Activated gamma-delta T cell treated with anti-CD3 and anti-CD28 coated beads, Interleukin-2, amount 50 U/mL, for 16 hours (primary cell): Measurements from ENCODE around the gene NR1H4.
"Not testable (repeated sequence)": the region's sequence is repeated elsewhere in the genome, so short reads cannot be mapped to it uniquely, and the experiment has no call there.

Source experiments
- DNase-seq: peaks from one replicate; pipeline ENCODE4 v3.0.0-alpha.2; 2020; ENCODE audit warnings: low read depth

NR1H4 gene

DNA sequence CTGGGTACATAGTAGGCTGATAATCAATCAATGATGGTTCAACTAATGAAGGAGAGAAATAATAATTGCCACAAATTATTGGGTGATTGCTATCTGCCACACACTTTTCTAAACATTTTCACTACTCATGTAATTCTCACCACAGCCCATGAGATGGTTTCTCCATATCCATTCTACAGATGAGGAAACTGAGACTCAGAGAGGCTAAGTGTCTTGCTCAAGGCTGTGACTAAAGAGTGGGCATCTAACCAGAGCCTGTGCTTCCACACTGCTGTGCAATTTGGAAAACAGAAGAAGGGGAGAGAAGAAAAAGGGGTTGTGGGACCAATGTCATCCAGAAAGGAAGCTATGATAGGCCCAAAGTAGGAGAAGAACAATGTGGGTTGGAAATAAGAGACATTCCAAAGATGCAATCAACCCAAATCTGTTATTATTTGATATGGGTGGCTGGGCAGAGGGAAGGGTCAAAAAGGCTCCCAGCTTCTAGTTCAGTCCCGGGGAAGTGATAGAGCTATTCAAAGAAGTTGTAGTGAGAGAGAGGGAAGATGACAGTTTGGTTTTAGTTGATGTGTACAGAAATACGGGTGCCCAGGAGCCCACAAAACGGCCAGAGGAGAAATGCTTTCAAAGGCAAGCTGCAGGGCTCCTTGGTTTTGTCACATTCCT lies 483 bp upstream of the NR1H4 start:
- no peak for DNase-seq

DNA sequence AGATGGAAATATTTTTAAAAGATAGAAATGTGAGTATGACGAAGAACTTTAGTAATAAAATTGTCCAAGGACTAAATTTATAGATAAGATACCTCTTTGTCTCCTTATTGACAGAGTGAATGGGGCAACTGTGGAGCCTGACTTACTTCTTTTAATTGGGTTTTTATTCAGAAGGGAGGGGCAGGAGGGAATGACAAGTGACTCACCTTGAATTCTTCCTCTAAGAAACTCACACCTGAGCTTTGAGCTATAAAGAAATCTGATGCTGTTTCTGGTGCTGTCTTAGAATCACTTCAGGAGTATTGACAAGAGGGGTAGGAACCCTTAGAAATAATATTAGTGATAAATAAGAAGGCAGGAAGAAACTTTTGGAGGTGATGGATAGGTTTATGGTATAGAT lies 951 bp downstream of the NR1H4 start:
- DNase-seq = no peak

DNA sequence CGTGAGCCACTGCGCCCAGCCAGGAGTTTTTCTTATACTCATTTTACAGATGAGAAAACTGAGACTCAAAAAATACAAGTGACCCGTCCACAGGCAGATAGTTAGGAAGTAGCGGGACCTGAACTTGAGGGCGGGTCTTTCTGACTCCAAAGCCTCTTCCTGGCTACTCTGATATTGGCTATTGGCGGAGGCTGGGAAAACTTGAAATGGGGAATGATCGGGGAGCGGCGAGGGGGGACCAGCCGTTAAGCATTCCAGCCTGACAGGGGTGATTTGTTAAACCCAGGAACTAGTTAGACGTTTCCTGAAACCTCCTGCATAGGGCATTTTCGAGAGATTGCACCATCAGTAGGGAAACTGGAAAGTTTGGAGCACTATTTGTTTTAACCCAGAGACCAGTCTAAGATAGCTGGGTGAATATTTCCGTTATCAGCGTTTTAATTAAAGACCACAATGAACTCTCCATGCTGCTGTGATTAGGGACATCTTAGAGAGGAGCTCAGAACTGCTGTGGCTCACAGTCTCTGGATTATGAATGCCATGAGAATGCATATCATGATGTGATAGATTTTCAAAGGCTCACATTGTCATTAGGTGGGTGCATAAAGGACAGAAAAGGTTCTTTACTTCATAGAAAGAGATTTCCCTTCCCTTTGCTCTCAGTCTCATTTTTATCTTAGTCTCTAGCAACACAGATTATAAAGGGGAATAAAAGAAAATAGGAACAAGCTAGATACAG lies 2.5 kb downstream of the NR1H4 start:
- no peak for DNase-seq

DNA sequence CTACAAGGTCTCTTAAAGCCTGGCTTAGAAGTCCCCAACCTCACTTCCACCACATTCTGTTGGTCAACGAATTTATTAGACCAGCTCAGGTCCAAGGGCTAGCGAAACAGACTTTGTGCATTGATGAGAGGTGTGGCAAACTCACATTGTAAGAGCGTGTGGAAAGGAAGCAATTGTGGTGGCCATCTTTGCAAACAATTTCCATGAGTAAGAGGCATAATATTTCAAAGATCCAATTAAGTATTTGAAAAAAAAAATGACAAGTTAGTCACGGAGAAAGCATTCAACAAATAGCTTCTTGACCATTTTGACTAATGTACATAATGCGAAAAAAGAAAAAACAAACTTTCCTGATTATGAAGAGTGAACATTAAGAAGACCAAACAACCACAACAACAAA lies 7.4 kb downstream of the NR1H4 start:
- DNase-seq = no peak

DNA sequence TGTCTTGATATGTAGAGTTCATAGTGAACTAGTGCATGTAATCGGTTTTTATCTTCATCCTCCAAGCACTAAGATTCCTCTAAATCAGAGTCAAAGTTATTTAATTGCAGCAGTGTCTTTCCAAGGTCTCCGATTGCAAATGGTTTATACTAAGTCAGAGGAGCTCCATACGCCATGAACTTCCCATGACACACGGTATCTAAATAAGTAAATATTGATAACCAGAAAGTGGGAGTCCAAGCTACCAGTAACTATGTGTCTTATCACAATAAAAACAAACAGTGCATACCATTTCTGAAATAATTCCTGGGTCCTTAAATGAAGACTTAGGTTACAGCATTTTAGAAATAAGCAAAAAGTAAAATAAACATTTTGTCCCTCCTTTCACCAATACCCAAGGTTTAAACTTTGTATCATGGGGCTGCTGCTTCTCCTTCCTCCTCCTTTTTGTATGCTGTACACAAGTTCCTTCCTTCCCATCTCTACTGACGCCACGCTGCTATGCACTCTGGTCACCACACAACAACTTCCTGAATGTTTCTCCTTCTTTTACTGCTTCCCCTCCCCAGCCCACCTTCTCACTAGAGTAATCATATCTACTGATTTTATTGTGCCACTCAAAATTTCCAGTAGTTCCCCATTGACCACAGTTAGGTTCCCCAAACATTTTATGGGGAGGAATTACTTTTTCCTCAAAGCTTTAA lies 10.7 kb downstream of the NR1H4 start:
- no peak for DNase-seq

DNA sequence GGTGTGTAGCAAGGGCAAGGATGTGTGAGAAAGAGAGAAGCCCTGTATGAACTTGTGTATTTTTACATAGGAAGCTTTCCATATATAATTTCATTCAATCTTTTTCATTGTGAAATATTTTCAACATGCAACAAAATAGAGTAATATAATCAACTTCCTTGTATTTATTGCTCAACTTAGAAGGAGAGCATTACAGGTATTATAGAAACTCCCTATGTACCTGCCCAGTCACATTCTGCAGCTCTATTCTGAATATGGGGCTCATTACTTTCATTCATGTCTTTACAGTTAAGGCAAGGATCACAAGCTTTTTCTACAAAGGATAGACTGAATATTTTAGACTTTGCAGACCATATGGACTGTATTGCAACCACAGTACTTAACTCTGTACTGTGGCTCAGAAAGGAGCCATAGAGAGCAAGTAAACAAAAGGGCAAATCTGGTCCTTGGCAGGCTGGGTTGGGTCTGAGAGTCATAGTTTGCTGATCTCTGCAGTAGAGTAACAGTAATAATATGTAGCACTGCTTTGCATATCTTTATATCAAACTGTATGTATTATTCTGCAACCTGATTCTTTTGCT lies 11.3 kb downstream of the NR1H4 start:
- no peak for DNase-seq

DNA sequence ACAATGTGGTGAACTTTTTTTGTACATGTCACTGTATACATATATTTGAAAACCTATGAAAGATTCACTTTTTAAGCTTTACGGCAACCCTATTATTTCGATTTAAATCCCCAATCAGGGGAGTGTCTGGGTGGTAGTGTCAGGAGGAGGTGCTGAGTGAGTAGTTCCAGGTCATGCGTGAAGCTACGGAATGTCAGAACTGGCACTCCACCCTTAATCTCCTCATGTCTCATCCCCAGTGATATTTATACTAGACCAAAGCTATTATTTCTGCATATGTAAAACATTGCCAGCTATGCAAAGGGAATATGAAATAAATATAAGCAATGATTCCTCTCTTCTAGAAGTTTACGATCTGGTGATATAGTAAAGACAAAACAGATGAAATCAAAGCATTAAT lies 12.3 kb downstream of the NR1H4 start:
- no peak for DNase-seq

DNA sequence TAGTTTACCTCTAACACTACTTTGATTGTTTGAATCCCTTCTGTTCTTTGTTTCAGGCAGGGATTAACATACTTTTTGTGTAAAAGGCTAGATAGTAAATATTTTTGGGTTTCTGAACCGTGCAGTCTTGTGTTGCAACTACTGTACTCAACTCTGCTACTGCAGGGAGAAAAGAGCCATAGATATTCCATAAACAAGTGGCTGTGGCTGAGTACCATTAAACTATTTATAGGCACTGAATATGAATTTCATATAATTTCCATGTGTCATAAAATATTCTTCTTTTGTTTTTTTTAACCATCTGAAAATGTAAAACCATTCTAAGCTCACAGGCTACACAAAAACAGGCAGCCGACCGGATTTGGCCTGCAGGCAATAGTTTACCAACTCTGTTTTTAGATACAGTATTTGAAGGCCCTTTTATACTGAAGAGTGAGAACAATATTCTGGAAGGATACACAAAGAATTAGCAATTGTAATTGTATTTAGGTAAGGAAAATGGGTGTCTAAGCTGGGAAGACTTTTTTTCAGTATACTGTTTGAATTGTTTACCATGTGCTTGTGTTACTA lies 15.7 kb downstream of the NR1H4 start:
- no peak for DNase-seq

DNA sequence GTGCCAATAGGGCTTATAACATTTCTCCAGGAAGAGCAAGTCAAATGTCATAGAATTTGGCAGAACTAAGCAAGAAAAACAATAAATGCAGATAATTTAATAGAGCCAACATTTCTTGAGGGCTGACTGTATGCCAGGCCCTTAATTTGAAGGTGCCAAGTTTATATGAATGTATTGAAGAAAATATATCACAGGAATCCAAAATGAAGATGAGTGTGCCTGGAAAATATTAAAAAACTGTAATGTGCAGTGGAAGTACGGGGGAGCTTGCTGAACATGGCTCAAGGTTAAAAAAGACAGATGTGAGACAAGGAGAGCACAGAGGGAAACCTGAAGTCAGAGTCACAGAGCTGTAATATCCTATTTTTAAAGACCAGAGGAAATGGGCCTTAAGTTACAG lies 16.4 kb downstream of the NR1H4 start:
- no peak for DNase-seq

DNA sequence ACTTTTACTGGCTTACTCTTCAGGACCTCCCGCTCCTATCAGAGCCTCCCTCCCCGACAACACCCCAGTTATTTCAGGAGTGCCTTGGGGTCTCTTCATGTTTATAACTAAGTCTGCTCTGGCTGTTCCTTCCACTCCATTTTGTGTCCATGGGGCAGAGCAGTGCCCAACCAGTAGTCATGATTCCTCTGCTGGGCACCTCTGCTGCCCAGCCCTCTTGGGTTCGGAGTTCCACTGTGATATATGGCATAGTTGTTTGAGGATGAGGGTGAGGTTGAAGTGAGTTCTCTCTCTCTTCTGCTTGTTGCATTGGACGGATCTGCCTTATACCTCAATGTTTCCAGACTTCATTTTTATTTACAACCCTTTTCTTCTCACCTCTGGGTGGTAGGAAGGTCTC lies 17.4 kb downstream of the NR1H4 start:
- no peak for DNase-seq

DNA sequence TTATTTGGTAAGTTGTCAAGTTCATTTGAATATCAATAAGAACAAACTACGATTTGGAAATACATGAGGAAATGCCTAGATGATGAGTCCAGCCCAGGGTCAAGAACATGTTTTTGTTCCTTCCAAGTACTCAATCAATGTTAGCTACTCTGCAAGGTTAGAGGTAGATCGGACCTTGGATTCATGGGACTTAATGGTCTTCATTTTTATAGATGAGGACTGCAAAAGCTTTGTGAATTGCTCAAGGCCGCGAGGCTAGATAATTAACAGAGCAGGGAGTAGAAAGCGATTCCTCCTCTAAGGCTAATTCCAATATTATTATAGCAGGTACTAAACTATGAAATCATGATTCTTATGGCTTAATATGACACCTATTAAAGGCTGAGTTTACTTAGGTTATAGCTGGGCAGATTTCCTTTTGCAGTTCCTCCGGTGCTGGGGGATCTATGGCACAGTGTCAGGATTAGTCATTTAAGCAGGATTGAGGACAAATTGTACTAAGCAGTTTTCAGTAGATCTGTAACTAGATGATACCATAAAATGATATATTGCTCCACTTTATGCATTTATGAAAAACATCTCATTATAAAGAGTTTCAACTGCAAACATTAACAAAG lies 19.8 kb downstream of the NR1H4 start:
- no peak for DNase-seq

DNA sequence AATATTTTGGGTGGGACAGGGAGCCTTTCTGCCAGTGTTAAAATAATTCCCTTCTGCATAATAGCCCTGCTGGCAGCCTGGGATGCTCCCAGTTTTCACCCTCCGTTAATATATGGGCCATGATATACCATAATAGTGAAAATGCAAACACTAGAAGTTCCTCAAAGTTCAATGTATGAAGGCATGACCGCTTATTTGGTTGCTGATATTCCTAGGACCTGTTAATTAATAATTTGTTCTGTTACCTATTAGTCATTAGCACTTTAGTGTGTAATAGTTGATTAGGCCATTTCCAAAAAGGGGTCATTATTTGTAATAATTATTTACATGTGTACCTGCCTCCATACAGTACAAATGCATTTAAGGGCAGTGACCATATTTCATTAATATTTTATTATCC lies 20.4 kb downstream of the NR1H4 start:
- no peak for DNase-seq

DNA sequence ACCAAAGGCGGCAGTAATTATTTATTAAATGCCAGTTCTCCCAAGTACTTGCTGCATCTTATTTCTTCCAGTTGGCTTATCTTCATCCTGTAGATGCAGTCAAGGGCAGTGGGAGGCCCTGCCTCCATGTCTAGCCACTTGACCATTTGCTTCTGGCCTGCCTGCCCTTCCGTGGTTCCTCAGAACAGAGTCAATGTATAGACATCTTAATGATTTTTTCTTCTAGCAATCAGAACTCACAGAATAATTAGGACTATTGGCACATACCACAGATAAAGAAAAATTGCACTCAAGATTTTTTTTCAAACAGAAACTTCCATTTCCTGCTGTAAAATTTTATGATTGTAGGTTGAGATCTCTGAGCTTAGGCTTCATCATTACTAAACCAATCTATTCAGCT lies 20.9 kb downstream of the NR1H4 start:
- no peak for DNase-seq

DNA sequence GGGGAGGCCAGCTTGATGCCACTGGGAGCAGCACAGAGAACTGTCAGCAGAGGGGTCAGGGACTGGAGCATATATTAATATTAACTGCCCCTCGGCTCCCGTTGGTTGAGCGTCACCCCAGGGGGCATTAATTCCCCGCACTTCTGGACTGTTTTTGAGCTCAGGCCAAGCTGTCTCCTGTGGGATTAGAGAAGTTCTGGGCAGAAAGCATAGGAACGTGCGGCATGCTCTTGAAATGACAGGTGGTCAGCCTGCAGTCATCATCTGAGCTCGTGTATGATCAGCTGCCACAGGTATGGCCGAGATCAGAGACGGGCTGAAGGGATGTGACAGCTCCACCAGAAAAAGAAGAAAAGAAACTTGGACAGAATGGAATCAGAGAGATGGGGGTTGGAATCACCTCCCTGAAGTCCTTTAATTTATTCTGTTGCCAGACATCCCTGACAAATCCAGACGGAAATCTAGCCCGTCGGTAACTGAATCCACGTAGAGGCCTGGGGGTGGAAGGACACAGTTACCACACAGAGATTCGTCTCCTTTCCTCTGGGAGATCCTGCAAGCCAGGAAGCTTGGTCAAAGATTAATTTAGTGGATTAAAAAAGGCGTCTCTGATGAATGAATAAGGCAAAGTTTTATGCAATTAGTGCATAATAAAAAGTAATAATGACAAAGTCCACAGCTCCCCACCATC lies 23.6 kb downstream of the NR1H4 start:
- no peak for DNase-seq

DNA sequence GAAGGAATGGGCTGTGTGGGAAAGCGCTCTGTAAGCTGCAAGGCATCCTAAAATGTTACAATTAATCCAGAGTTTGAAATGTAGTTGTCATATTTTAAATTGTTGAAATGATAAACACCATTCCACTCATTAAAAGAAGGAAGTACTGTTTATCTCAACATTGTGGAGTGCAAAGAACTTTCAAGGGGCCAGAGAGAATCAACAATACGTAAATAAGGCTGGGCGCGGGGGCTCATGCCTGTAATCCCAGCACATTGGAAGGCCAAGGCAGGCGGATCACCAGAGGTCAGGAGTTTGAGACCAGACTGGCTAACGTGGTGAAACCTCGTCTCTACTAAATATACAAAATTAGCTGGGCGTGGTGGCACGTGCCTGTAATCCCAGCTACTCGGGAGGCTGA lies 24.5 kb downstream of the NR1H4 start:
- DNase-seq = no peak

DNA sequence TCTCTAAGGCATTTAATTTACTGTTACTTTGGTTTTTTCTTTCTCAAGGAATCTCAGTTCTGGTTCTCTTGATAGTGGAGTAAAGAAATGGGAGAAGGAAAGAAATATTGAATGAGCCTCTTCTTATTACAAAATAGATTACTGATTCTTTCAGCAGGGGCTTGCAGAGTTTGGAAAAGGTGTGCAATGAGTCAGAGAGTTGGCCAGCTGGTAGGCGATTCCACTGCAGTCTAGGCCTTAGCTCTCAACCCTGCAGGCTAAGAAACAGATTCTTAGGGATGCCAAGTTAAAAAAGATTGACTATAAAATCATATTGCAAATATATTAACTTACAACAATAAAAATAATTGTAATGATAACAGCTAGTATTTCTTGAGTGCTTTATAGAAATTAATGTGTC lies 25.8 kb downstream of the NR1H4 start:
- no peak for DNase-seq

DNA sequence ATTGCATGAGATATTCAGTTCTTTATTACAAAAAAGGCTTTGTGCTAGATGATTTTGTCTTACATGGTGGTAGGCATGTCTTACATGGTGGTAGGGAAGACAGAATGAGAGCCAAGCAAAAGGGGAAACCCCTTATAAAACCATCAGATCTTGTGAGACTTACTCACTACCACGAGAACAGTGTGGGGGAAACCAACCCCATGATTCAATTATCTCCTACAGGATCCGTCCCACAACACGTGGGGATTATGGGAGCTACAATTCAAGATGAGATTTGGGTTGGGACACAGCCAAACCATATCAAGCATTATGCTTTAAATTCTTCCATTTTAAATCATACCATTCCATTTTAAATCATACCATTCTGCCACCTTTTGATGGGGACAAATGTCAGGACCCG lies 29.1 kb downstream of the NR1H4 start:
- DNase-seq = not testable (repeated sequence)

DNA sequence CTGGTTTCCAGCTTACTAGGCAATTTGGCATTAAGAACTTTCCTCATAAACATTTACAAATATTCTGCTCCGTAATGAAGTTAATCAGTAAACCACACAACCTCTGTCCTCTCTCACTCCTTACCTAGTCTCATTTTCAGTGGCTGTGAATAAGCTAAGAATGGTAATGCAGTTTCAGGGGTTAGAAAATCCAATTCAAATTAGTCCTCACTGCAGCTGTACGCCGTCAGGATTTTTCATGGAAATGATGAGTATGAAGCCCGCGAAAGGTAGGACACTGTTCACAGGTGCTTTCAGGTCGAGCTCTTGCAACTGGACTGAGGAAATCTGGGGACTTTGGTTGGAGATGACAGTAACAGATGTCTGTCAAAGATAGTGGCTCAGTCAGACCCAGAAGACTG lies 29.6 kb downstream of the NR1H4 start:
- DNase-seq = no peak

DNA sequence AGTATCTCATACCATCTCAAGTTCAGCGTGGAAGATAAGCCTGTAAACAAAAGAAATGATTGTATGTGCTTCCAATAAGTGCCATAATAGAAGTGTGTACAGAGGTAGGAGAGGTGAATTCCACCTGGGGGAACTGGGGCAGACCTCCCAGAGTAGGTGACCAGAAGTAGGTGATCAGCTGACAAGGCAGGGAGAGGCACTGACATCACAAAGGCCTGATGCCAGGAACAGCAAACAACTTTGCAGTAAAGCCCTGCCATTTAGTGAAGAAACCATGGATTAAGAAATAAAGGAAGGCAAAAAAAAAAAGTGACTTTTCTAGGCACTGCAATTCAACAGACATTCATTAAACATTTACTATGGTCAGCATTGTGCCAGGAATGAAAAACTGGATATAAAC lies 31.1 kb downstream of the NR1H4 start:
- DNase-seq = no peak

DNA sequence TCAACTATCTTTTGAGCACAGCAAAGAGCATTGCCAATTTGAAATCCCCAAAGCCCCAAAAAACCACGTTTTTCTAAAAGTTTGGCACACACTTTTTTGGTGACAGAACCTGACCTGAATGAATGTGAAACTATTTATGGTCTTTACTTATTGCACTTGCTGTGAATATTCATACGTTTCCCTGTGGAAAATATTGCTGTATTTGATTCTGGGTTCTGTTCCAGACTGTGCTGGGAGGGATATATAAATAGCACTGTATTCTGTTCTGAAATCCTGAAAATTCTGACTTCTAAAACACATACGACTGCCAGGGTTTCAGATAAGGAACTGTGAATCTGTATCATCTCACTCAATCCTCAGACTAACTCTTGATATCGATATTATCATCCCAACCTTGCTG lies 35.1 kb downstream of the NR1H4 start:
- no peak for DNase-seq

DNA sequence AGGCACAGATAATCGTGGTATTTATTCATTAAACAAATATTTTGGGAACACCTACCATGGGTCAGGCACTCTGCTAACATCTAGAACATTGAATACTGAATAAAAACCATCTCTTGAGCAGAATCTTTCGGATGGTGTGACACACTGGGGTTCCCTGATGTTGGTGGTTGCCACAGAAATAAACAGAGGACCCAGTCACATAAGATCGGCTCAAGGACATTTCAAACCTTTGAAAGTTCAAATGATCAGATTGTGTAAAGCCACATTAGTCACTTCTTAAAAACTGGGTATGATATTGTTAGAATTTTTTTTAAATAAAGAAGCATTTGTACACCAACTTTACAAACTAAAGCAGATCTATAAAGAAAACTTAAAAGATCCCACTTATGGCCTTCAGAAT lies 39.0 kb downstream of the NR1H4 start:
- DNase-seq = no peak

DNA sequence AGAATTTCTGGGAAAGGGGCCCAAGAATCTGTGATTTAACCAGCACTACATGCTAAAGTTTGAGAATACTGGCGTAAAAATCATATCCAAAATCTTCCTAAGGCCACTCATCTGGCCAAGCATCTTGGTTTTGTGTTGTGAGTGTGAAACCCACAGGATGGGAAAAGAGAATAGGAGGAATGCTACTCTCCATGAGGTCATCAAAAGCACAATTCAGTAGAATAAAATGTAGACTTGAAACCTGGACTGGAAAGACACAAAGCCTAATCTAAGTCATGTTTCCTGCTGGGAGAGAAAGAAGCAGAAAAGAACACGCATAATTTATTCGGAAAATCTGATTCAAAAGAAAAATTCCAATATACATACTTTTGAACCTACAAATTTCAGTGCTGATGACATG lies 42.3 kb downstream of the NR1H4 start:
- DNase-seq = no peak
